IPS-18c (cell line): Measurements from ENCODE around the gene ROBO2.

Source experiments
- H3K4me3 ChIP-seq: 2 replicates; pipeline ENCODE4 v1.7.0; 2013; ENCODE audit warnings: low read depth, mild to moderate bottlenecking, low read length, moderate library complexity; ENCODE audit not compliant: insufficient read depth
- H3K9me3 ChIP-seq: one replicate; pipeline ENCODE4 v1.6.1; 2013; ENCODE audit warnings: mild to moderate bottlenecking, low read length, moderate library complexity; ENCODE audit not compliant: control insufficient read depth, insufficient read depth

ROBO2 gene

DNA sequence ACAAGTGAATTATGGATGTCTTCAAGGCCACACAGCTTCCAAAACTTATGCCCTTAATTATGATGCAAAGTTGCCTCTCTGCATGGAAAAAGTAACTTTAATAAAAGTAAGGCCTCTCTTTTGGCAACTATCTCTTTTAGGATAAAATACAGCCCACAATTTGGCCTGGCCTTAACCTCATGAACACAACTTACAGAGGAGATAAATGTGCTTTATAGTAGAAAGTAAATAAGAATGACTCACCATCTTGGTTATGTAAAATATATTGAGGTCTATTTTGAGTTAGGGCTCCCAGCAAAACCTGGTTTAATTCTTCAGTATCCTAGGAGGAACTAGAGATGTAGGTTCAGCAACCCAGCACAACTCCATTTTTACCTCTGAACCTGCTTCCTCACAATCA is 164.0 kb downstream of the ROBO2 start:
- no peaks in the 10 kb centered on the region for H3K9me3 ChIP-seq
- H3K4me3 ChIP-seq: no peak overlapping the region

- Histone ChIP-seq H3K4me3 (no peak overlapping the region), H3K9me3 (no peaks in the 10 kb centered on the region)
These were observed 164.9 kb downstream of the ROBO2 start for GRCh38 chr3:77204788-77205187.

GRCh38 chr3:77207753-77208152 is 167.9 kb downstream of the ROBO2 start:
- H3K4me3 ChIP-seq: no peak overlapping the region

GRCh38 chr3:77222701-77223100 is 182.8 kb downstream of the ROBO2 start:
- H3K9me3 ChIP-seq: no peaks in the 10 kb centered on the region
- H3K4me3 ChIP-seq: no peak overlapping the region

More at GRCh38 chr3:77207753-77208152, 167.9 kb downstream of the ROBO2 start:
- no peaks in the 10 kb centered on the region for H3K9me3 ChIP-seq

DNA sequence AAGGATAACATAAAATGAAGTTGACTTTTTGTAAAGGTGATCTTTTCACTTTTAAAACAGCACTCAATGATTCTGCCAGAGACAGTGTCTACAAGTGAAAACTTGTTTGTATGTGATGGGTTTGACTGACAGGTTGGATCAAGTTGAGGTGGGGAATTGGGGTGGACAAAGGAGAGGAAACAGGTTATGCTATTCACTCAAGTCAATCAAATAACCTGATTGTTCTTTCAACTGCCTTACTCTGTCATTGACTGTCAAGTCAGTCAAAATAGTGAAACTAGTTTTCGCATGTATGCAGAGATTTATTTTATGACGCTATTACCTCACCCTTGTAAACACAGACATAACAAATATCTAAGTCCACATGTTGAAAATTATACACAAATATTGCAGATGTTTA is 187.7 kb downstream of the ROBO2 start:
- no peaks in the 10 kb centered on the region for H3K9me3 ChIP-seq
- no peak overlapping the region for H3K4me3 ChIP-seq

- Histone ChIP-seq H3K4me3 (no peak overlapping the region), H3K9me3 (no peaks in the 10 kb centered on the region)
These were observed 192.7 kb downstream of the ROBO2 start for GRCh38 chr3:77232557-77232956.

DNA sequence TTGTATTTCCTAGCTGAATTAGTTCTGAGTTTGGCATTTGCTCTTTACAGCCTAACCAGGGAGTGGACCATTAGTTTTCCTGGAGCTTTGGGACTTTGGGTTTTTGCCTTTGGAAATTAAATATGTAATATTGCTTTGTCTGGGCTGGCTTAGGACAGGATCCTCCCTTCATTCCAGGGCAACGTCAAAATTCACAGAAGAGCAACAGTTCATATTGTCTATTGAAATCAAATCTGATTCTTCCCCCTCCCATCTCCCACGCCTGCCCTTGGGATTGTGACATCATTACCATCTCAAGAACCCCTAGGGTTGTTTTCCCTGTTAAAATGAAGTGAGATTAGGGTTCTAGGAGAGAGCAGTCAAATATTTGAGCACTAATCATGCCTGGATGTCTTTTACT is 194.1 kb downstream of the ROBO2 start:
- Histone ChIP-seq H3K4me3 (no peak overlapping the region), H3K9me3 (no peaks in the 10 kb centered on the region)

GRCh38 chr3:77236118-77236517 is 196.2 kb downstream of the ROBO2 start:
- no peaks in the 10 kb centered on the region for H3K9me3 ChIP-seq
- H3K4me3 ChIP-seq: no peak overlapping the region

GRCh38 chr3:77240072-77240650 is 200.3 kb downstream of the ROBO2 start:
- no peaks in the 10 kb centered on the region for H3K9me3 ChIP-seq
- no peak overlapping the region for H3K4me3 ChIP-seq

DNA sequence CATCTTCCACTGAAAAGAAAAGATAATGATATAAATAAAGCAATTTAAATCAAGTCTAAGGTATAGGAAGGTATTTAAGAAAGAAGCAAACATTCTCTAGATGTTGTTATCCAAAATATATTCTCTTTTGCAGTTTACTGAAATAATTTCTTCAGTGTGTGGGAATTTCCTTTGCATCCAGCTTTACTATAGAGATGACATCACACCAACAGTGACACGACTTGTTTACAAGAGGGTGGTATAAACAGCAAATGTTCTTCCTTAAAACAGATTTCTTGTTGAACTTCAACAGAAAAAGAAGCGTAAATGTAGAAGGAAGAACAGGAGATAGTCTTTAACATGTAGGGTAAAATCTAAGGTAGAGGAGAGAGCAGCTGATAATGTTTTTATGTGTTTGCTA is 202.5 kb downstream of the ROBO2 start:
- Histone ChIP-seq H3K9me3 (no peaks in the 10 kb centered on the region), H3K4me3 (no peak overlapping the region)

DNA sequence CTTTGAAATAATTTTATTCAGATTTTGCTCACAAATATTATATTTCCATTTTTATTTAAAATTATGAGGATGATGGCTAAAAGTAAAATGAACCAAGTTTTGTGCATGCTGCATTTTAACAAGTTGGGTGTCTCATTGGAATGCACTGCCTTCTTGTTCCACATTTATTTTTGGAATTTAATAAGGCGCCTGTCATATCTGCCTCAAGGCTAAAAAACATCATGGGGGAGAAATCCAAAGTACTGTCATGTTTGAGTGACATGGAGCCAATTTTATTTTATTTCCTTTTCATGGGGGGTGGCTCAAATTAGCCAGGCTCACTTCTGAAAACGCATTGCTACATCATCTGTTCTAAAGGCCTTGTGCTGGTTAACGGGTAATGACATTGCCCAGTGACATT is 205.1 kb downstream of the ROBO2 start:
- H3K9me3 ChIP-seq: no peaks in the 10 kb centered on the region
- H3K4me3 ChIP-seq: no peak overlapping the region

DNA sequence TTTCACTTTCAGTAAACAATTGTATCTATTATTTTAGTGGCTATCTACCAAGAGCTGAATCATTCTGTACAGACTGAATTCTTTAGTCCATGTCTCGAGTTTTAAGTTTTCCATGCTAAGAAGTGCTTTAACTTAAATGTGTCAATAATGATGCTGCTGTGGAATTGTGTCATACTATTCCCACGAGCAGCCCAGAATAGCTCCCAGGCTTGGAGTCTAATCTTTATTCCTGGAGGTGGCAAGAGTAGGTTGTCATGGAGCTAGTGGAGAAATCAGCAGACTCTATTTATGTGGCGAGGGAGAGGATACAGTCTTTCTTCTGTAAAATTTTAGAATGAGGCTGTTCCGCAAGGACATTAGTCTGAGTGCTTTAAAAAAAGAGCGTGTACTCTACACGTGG is 207.2 kb downstream of the ROBO2 start:
- no peak overlapping the region for H3K4me3 ChIP-seq
- no peaks in the 10 kb centered on the region for H3K9me3 ChIP-seq

- Histone ChIP-seq H3K9me3 (no peaks in the 10 kb centered on the region), H3K4me3 (no peak overlapping the region)
These were observed 207.9 kb downstream of the ROBO2 start for GRCh38 chr3:77247817-77248216.

- Histone ChIP-seq H3K4me3 (no peak overlapping the region), H3K9me3 (no peaks in the 10 kb centered on the region)
These were observed 208.5 kb downstream of the ROBO2 start for GRCh38 chr3:77248420-77248819.

DNA sequence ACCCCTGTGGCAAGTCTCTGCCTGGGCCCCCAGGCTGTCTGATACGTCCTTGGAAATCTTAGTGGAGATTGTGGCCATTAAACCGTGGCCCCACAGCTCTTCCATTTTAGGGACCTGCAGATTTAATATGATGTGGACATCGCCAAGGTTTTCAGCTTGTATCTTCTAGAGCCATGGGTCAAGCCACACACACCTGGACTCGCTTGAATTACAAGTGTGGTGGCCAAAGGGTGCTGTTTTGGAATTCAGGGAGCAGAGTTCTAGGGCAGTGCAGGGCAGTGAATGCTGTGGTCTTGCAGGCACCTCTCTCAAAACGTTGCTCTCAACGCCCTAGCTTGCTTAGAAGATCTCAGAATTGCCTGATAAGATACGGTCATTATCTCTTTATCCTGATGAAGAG is 211.2 kb downstream of the ROBO2 start:
- H3K9me3 ChIP-seq: no peaks in the 10 kb centered on the region
- H3K4me3 ChIP-seq: no peak overlapping the region

GRCh38 chr3:77254967-77255831 is 215.3 kb downstream of the ROBO2 start:
- Histone ChIP-seq H3K9me3 (no peaks in the 10 kb centered on the region), H3K4me3 (no peak overlapping the region)

GRCh38 chr3:77256584-77257503 is 216.9 kb downstream of the ROBO2 start:
- no peaks in the 10 kb centered on the region for H3K9me3 ChIP-seq
- no peak overlapping the region for H3K4me3 ChIP-seq

- Histone ChIP-seq H3K9me3 (no peaks in the 10 kb centered on the region), H3K4me3 (no peak overlapping the region)
These were observed 219.8 kb downstream of the ROBO2 start for GRCh38 chr3:77259694-77260093.
